T-helper 1 cell (primary cell): ENCODE measurements around the gene TRIP13.
A peak's percentile ranks its signal among the peaks of the same experiment; 100 is the strongest.
"Not testable (repeated sequence)": the region's sequence is repeated elsewhere in the genome, so short reads cannot be mapped to it uniquely, and the experiment has no call there.

ENCODE experiments used
- DNase-seq, 5 donors: peaks; one replicate each; pipeline ENCODE4 v3.0.0-alpha.2; 2012 to 2020

TRIP13 gene

DNA sequence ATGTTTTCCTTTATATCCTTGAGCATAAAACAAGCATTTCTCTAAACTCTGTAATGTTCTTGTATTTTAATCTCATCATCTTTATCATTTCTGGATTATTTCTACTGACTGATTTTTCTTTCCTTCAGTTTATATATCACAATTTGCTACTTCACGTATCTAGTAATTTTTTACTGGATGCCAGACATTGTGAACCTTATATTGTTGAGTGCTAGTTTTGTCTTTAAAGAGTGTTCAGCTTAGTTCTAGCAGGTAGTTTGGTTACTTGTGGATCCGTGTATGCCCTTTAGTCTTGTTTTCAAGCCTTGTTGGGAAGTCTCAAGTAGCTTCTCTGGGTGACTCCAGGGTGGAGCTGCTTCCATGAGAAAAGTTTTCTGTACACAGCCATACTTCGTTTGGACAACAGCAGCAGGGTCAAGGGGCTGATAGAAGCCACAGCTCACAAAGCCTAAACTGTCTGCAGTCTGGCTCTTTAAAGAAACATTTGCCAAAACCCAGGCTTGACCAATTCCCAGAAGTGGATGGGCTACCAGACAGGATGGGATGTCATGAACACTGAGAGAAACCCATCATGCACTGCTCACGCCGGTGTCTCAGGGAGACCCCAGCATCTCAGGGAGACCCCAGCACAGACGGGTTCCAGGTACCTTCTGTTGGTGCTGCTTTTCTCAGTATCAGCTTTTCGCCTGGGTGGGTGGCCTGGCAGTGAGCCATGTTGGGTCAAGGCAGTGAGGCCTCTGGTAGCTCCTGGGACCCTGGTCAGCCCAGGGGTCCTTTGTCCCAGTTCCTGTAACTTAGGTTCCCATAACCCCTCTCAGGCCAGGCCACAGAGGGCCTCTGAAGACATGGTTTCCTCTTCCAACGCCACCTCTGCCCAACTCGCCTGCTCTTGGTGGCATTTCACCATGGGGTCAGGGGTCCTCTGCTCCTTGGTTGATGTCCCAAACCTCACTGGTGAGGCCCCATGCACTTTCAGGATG is 29.1 kb downstream of the TRIP13 start:
- no peak for DNase-seq

DNA sequence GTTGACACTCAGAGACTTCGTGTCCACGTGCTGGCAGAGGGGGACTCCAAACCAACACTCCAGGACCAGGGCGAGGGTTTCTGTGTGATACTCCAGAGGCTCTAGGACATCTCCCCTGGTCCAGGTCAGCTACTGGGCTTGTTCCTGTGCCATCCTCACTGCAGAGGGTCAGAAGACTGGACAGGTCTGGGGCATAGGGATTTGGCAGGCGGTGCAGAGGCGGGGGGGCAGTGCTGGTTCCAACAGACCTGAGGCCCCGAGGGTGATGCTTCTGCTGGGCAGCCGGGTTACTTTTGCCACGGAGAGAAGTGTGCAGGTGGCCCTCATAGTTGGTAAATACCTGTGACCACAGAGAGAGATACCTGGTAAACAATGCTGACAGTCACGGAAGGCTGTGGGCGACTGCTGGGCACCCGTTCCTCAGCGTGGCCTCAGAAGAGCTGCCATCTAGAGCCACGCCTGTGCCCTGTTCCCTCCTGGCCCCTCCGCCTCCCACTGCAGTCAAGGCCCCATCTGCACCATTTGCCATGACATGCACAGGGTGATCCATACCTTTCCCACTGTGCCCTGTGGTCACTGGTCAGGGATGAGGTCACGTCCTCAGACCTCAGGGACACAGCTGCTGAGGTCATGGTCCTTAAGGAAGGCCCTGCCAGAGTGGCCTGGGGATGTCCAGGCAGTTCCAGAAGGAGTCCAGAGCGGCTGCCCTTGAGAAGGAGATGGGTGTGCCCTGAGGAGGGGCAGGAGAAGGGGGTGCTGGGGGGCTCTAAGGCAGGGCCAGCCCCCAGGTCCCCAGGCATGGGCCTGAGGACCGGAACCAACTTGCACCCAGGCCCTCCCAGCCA is 30.0 kb downstream of the TRIP13 start:
- DNase-seq: no peak

DNA sequence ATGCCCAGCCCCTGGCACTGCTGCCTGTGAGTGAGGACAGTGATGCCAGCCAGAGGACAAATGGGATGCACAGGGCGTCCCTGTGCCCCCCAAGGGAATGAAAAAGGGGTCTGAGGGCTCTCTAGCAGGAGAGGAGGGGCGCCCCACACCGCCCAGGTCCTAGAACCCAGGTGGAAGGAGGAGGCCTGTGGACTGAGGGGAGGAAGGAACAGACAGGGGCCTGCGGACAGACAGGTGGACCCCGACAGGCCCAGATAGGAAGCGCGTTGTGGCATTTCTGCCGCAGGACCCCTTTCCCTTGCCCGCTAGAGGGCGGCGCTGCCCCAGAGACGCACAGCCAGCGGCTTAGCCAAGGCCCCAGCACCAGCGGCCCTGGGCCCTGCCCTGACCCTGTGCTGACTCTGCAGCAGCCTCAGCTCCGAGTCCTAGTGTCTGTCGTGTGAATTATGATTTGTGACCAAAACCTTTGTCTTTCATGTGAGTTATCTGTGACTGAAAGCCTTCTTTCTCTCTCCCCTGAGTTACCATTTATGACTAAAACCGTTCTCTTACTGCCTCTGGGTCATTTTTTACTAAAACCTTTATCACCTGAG is 30.7 kb downstream of the TRIP13 start:
- peak; percentile 31 to 69 (median 56) for DNase-seq

DNA sequence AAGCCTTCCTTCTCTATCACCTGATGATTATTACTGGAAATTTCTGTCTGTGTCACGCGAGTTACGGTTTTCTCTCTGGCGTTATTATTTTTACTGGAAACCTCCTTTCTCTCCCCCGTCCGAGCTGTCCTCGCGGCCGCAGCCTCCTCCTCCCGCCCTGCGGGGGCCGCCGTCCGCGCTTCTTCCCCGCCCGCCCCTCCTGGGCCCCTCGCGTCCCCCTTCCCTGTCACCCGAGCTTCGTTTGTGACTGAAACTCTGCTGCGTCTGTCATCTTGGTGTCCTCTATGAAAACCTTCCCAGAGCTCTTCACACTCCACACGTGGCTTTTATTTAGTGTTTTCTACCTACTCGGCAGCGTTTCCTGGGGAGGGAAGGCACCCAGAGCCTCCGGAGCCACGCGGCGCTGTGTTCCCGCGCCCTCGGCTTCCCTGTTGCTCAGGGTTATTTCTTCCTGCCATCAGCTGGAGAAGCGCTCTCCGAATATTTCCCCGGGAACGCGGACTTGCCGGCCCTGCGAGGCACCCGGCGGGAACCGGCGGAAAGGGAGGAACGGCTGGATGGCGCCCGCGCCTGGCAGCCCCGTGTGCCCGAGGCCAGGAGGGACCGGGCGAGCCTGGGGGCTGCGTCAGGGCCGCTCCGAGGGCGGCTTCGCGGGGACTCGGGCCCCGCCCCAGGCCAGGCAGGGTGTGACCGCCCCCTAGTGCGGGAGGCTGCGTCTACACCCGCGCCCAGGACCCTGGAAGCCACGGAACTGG is 33.9 kb downstream of the TRIP13 start:
- DNase-seq: peak in 2 of 5 donors; percentile 18 to 19

DNA sequence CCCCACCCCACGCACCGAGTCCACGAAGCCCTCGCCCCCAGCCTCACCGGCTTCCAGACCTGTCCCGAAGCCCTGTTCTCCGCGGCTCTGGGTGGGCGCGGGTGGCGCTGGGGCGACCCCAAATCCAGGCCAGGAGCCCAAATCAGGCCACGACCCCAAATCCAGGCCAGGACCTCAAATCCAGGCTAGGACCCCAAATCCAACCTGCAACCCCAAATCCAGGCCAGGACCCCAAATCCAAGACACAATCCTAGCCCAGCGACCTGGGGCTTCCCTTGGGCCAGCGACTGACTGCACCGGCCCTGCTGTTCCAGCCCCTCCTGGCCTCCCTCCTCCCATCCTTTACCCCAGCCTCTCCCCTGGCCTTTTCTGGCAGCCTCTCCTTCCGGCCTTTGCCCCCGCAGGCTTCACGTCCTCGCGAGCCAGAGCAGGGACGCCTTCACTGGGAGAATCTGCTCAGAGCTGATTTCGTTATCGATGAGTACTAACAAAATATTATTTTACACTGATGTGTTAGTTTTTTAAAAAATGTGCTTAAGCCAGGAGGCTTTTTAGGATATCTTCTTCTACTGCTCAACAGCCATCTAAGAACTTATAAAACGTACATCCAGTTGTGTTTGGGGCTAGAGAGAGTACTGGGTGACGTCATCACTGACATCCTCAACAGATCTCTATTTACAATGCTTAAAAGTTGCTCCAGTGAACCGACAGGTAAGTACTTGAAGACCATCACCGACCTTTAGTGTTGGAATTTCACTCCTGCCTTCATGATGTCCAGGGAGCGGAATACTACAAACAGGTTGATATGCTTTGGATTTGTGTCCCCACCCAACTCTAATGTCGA is 34.7 kb downstream of the TRIP13 start:
- DNase-seq: no peak

DNA sequence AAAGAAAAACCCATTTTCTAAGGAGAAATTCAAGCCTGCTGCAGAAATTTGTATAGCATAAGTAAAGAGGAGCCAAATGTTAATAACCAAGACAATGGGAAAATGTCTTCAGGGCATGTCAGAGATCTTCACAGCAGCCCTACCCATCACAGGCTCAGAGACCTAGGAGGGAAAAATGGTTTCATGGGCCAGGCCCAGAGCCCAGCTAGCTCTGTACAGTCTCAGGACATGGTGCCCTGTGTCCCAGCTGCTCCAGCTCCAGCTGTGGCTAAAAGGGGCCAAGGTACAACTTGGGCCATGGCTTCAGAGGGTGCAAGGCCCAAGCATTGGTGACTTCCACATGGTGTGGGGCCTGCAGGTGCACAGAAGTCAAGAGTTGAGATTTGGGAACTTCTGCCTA is 36.5 kb downstream of the TRIP13 start:
- not testable (repeated sequence) for DNase-seq

DNA sequence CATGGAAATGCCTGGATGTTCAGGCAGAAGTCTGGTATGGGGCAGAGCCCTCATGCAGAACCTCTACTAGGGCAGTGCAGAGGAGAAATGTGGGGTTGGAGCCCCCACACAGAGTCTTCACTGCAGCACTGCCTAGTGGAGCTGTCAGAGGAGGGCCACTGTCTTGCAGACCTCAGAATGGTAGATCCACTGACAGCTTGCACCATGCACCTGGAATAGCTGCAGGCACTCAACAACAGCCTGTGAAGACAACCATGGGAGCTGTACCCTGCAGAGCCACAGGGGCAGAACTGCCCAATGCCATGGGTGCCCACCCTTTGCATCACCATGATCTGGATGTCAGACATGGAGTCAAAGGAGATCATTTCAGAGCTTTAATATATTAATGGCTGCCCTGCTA is 36.9 kb downstream of the TRIP13 start:
- no peak for DNase-seq

DNA sequence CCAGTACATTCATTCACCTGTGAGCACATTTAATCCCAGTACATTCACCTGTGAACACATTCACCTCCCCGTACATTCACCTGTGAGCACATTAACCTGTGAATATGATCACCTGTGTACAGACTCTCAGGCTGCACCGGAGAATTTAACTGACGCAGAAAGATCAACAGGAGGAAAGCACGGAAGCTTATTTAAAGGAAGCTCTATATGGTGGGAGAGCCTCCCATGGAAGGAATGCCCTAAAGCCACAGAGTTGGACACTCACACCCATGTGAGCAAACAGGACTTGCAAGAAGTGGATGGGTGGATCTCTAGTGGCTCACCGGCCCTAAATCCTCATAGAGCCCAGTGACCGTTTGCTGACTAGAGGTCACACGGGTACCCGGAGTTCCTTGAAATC is 38.2 kb downstream of the TRIP13 start:
- DNase-seq: no peak

DNA sequence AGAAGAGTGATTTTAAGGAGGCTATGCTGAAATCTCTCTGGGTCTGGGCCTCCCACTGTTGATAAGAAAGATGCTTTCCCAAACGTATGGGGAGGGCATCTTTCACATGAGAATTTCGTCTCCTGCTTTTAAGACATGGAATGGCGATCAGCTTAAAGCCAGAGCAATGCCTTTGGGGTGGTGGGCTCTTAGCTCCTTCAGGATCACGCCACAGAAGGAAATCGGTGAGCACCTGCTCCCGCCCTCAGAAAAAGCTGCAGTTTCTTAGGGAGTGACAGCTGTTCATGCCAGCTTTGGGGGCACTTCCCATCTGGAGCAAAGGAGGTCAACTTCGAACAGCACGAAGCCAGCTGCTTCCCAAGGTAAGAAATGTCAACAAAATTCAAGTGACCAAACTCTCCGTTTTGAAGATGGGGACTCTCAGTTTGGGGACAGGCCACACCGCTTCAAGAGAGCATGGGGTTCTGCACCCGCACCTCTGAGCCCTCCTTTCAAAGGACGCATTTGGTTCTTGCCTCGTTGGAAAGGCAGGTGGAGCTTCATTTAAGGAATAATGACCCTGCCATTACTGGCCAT is 39.0 kb downstream of the TRIP13 start:
- DNase-seq: no peak

DNA sequence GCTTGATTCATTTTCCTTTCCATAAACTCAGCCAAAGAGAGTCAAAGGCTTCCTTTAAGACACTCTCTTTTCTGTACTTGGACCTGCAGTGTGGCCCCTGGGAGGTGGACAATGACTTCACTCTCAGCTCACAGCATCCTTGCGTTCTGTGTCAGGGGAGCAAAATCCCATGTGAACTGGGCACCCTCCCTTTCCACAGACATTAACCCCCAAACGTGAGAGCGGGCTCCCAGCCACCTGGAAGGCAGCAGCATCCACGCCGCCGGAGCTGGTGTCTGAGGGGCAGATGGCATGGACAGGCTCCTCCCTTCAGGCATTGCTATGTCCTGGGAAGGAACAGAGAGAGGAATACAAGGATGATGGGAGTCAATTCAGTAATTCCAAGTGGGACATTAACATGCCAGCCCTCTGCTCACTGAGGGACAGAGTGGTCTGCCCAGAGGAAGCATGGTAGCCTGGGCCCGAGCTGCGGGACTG is 39.5 kb downstream of the TRIP13 start:
- no peak for DNase-seq

DNA sequence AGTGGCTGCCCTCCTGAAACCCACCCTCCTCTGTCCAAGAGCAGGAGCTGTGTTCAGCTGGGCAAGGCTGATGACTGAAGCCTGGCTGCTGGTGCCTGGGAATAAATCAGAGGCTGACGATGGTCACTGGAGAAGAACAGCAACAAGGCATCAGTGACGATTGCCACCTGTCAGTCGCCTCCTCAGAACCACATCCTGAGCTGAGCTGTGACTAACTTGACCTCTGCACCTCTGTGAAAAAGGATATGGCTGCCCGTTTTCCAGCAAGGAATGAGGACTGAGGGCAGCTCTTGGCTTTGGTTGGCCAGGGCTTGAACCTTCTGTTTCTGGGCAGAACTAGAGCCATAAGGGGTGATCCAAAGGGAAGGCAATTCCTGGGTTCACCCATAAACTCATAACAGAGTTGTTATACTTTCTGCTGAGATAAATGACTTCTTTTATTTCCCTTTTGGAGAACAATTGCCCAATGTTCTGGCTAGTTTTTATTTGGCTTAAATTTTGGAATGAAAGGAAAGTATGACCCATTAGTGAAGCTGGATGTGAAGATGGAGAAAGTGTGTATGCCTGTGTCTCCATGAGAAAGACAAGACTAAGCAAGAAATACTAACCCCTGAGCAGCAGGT is 40.1 kb downstream of the TRIP13 start:
- DNase-seq: no peak

DNA sequence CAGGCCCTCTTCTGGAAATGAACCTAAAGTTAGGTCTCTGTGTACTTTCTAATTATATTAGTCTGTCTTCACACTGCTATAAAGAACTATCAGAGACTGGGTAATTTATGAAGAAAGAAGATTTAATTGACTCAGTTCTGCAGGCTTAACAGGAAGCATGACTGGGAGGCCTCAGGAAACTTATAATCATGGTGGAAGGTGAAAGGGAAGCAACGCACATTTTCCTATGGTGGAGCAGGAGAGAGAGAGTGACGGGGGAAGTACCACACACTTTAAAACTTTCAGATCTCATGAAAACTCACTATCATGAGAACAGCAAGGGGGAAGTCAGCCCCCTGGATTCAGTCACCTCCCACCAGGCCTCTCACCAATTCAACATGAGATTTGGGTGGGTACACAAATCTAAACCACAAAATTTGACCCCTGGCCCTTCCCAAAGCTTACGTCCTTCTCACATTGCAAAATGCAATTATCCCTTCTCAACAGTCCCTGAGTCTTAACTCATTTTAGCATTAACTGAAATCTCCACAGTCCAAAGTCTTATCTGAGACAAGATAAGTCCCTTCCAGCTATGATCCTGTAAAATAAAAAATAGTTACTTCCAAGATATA is 40.7 kb downstream of the TRIP13 start:
- DNase-seq: no peak

DNA sequence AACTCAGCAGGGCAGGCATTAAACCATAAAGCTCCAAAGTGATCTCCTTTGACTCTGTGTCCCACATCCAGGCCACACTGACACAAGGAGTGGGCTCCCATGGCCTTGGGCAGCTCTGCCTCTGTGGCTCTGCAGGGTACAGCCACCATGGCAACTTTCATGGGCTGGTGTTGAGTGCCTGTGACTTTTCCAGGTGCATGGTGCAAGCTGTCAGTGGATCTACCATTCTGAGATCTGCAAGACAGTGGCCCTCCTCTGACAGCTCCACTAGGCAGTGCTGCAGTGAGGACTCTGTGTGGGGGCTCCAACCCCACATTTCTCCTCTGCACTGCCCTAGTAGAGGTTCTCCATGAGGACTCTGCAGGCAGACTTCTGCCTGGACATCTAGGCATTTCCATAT is 41.3 kb downstream of the TRIP13 start:
- DNase-seq: not testable (repeated sequence)

DNA sequence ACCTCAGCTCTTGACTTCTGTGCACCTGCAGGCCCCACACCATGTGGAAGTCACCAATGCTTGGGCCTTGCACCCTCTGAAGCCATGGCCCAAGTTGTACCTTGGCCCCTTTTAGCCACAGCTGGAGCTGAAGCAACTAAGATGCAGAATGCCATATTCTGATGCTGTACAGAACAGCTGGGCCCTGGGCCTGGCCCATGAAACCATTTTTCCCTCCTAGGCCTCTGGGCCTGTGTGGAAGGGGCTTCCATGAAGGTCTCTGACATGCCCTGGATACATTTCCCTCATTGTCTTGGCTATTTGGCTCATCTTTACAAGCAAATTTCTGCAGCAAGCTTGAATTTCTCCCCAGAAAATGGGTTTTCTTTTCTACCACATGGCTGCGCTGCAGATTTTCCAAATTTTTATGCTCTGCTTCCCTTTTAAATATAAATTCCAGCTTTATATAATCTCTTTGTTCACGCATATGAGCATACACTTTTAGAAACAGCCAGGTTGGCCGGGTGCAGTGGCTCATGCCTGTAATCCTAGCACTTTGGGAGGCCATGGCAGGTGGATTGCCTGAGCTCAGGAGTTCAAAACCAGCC is 41.8 kb downstream of the TRIP13 start:
- not testable (repeated sequence) for DNase-seq

DNA sequence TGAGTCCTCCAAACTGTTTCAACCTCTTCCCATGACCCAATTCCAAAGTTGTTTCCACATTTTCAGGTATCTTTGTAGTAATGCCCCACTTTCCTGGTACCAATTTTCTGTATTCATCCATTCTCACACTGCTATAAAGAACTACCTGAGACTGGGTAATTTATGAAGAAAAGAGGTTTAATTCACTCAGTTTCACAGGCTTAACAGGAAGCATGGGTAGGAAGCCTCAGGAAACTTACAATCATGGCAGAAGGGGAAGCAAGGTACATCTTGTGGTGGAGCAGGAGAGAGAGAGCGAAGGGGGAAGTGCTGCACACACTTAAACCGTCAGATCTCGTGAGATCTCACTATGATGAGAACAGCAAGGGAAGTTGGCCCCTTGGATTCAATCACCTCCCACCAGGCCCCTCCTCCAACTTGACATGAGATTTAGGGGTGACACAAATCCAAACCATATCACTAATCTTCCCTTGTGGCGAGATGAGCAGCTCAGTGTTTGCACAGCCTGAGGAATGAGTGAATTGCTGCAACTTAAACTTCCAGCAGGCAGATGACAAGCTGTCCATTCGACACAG is 42.9 kb downstream of the TRIP13 start:
- no peak for DNase-seq

DNA sequence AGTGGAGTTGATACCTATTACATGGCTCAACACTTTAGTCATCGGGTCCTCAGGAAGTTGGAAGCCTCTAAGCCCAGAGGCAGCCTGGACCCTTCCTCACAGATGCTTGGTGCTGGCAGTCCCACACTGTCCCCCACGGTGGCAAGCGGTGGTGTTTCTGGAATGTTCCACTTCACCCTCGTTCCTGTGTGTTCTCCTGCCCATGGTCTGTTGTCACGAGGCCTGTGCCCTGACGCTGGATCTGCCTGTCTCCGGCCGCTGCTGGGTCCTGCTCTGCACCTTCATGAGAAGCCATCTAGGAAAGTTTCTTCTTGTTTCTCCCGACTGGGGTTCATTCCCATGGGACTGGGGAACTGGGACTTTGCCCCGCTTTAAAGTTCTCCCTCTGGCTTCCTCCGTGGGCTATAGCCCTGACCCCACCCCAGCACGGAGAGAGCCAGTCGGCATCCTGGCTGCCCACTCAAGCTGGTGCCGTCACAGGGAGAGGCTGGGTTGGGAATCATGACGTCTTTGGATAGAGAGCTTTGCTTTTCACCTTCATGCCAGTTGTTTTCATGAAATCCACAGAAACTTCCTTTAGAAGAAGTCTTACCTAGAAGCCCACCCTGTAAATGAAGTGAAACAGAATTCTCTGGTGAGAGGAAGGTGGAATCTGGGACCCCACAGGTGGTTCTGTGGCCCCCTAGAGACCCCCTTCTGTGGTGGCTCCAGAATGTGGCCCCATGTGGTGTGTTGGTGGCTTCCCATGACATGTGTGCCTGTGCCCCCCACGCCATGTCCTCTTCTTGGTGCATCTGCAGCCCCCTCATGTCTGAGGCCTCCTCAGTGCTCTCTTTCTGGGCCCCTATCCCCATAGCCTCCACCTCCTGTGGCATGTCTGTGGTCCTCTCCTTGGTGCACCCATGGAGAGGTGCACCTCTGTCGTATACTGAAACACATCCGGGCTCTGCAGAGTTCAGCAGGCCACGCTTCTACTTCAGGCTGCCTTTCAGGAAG is 43.8 kb downstream of the TRIP13 start:
- DNase-seq: no peak

DNA sequence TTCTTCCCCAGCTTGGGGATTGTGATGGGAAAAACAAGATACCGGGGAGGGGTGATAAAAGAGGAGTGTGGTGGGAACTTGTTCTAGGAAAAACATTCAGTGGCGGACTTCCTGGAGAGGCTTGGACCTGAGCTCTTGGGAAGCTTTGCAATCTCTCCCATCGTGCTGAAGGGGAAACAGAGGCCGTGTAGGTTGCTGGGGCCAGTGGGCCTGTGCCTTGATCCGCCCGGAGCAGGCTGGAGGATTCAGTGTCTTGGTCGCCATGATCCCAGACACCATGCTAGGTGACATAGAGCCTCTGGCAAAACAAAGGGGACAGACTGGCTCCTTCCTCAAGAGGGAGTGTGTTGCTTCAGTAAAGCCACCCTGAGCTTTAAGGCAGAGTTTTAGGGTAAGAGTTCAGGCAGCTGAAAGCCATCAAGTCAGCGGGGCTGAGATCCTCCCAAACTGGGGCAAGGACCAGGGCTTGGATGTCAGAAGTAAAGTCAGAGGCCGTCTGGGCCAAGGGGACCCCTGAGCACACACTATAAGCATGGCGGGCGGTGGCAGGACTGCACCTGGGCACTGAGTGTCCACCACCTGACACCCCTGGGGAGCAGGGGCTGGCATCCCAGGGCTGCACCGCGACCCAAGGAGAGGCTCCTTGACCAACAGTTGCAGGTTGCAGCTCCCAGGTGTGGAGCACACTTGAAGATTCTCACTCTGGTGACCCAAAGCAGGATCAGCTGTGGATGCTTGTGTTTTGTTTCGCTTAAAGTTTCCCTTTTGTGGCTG is 44.7 kb downstream of the TRIP13 start:
- no peak for DNase-seq
